Measurements from ENCODE around the gene KAT8. TPM values are rescaled to one million over a fixed set of nuclear protein-coding genes. Genes with fewer than 3 reads are reported as not detected.

Gene KAT8
- polyA plus RNA-seq, 1 donor: 57.4 TPM

GRCh38 chr16:31108035-31108793 is 9.2 kb upstream of the KAT8 start, which contains the start of gene BCKDK:
Gene BCKDK (plus strand): TSS chr16:31108386. CDS start chr16:31109224, 838 bp downstream.
- peak; percentile 73 for DNase-seq

- DNase-seq: no peak
Observed at GRCh38 chr16:31108794-31109558, 8.5 kb upstream of the KAT8 start.

- no peak for DNase-seq
Observed at GRCh38 chr16:31109622-31110021, 7.8 kb upstream of the KAT8 start.

GRCh38 chr16:31110106-31111034 is 7.1 kb upstream of the KAT8 start:
- no peak for DNase-seq

GRCh38 chr16:31111881-31112466 is 5.5 kb upstream of the KAT8 start:
- DNase-seq: no peak

- DNase-seq: no peak
Observed at GRCh38 chr16:31112711-31113110, 4.8 kb upstream of the KAT8 start.

GRCh38 chr16:31113121-31114120 is 4.0 kb upstream of the KAT8 start:
- no peak for DNase-seq

GRCh38 chr16:31114468-31114867 is 3.0 kb upstream of the KAT8 start:
- no peak for DNase-seq

GRCh38 chr16:31118223-31119155 is 1.0 kb downstream of the KAT8 start:
- no peak for DNase-seq

GRCh38 chr16:31120129-31120528 is 2.7 kb downstream of the KAT8 start:
- DNase-seq: no peak

GRCh38 chr16:31125844-31126243 is 8.4 kb downstream of the KAT8 start:
- DNase-seq: no peak

- no peak for DNase-seq
Observed at GRCh38 chr16:31127182-31127581, 9.7 kb downstream of the KAT8 start.

- DNase-seq: no peak
Observed at GRCh38 chr16:31128711-31129567, 11.5 kb downstream of the KAT8 start.

- DNase-seq: no peak
Observed at GRCh38 chr16:31129568-31130335, 12.3 kb downstream of the KAT8 start.

- no peak for DNase-seq
Observed at GRCh38 chr16:31130336-31130891, 12.9 kb downstream of the KAT8 start.

GRCh38 chr16:31130899-31131298 is 13.4 kb downstream of the KAT8 start:
- DNase-seq: no peak

- DNase-seq: no peak
Observed at GRCh38 chr16:31131416-31131815, 14.0 kb downstream of the KAT8 start.

- no peak for DNase-seq
Observed at GRCh38 chr16:31131841-31132271, 14.4 kb downstream of the KAT8 start.
